Breast epithelium (tissue), 4 donors: ENCODE results near the gene CD44. TPM values are rescaled to one million over a fixed set of nuclear protein-coding genes. Genes with fewer than 3 reads are reported as not detected.
"Not testable (repeated sequence)": the region's sequence is repeated elsewhere in the genome, so short reads cannot be mapped to it uniquely, and the experiment has no call there.

Source experiments
- DNase-seq, 2 donors: peaks; one replicate each; pipeline ENCODE4 v3.0.0-alpha.2; 2019; ENCODE audit warnings: low spot score in 2 of 2
- H3K27ac ChIP-seq, 2 donors: fragments of 200-600 bp; sonication (generic) in 1 of 2; one replicate each; pipeline ENCODE4 v1.5.1; 2016 to 2019; ENCODE audit warnings: mild to moderate bottlenecking in 1 of 2
- H3K27me3 ChIP-seq, 2 donors: fragments of 200-600 bp; sonication (generic) in 1 of 2; one replicate each; pipeline versions ENCODE4 v1.5.1 to v1.6.0; 2017 to 2019; ENCODE audit warnings: control low read depth in 1 of 2, mild to moderate bottlenecking in 1 of 2
- H3K36me3 ChIP-seq: fragments of 200-600 bp; one replicate; pipeline ENCODE4 v1.5.1; 2019
- H3K4me1 ChIP-seq, 2 donors: fragments of 200-600 bp; sonication (generic); one replicate each; pipeline ENCODE4 v1.5.1; 2016 to 2019; ENCODE audit warnings: control low read depth in 1 of 2
- H3K4me3 ChIP-seq, 3 donors: fragments of 200-600 bp; sonication (generic); 1 replicate in 2 of 3; 2 replicates in 1 of 3; pipeline ENCODE4 v1.5.1; 2016 to 2019; ENCODE audit warnings: mild to moderate bottlenecking in 3 of 3, moderate library complexity in 2 of 3
- H3K9me3 ChIP-seq, 2 donors: fragments of 200-600 bp; sonication (generic) in 1 of 2; one replicate each; pipeline ENCODE4 v1.5.1; 2016 to 2019; ENCODE audit warnings: control low read depth in 1 of 2
- POLR2A ChIP-seq: fragments of 450-650 bp; IDR thresholded peaks from one replicate; pipeline ENCODE4 v1.6.1; 2016; ENCODE audit warnings: antibody characterized with exemption, mild to moderate bottlenecking, moderate library complexity
- POLR2AphosphoS5 ChIP-seq, 3 donors: sonication (generic); formaldehyde crosslinking; IDR thresholded peaks; one replicate each; pipeline ENCODE4 v1.6.1; 2017; ENCODE audit warnings: antibody characterized with exemption in 3 of 3
- intact Hi-C: fragments of 100-400 bp; cut with DNase I; formaldehyde crosslinking; loops from one replicate; pipeline ENCODE4 v1.15.1; 2023; ENCODE audit warnings: low total_unique reads
- total RNA-seq, 3 donors: library from RNA; depleted of rRNA; stranded (reverse); fragments of >200 nt; gene quantifications; one replicate each; pipeline ENCODE4 v1.1.0, GENCODE V29; 2016
- TF ChIP-seq, protein P1 (sequence below), 3 donors: fragments of 450-650 bp; IDR thresholded peaks; one replicate each; pipeline ENCODE4 v1.5.1; 2016 to 2017; ENCODE audit warnings: antibody characterized with exemption in 3 of 3, mild to moderate bottlenecking in 3 of 3, moderate library complexity in 3 of 3

CD44 gene
- 100 to 1,000 TPM; 255 to 348 (median 269) TPM for total RNA-seq

- Histone ChIP-seq H3K27me3 (no peaks in the 10 kb centered on the region), H3K27ac (peak within 1 kb of the TSS; percentile 92 to 96), H3K9me3 (no peaks in the 10 kb centered on the region), H3K36me3 (no peaks in the 10 kb centered on the region), H3K4me3 (peak within 1 kb of the TSS; percentile 67 to 92 (median 72)), H3K4me1 (peaks cover 0 to 20% of the 10 kb centered on the region in 2 donors)
- intact Hi-C loops = no loop called here
- TF ChIP-seq, protein P1, sequence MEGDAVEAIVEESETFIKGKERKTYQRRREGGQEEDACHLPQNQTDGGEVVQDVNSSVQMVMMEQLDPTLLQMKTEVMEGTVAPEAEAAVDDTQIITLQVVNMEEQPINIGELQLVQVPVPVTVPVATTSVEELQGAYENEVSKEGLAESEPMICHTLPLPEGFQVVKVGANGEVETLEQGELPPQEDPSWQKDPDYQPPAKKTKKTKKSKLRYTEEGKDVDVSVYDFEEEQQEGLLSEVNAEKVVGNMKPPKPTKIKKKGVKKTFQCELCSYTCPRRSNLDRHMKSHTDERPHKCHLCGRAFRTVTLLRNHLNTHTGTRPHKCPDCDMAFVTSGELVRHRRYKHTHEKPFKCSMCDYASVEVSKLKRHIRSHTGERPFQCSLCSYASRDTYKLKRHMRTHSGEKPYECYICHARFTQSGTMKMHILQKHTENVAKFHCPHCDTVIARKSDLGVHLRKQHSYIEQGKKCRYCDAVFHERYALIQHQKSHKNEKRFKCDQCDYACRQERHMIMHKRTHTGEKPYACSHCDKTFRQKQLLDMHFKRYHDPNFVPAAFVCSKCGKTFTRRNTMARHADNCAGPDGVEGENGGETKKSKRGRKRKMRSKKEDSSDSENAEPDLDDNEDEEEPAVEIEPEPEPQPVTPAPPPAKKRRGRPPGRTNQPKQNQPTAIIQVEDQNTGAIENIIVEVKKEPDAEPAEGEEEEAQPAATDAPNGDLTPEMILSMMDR (IDR thresholded peaks at IDR 0.05) = no peak
- TF ChIP-seq POLR2A (peak; percentile 52), POLR2AphosphoS5 (IDR thresholded peaks at IDR 0.05) (peak; percentile 41 to 84 (median 83))
- peak; percentile 73 to 79 for DNase-seq
Observed at GRCh38 chr11:35138943-35139721, at the start of gene CD44. Gene CD44 (plus strand): TSS chr11:35139171. CDS start chr11:35139304, 133 bp downstream.

DNA sequence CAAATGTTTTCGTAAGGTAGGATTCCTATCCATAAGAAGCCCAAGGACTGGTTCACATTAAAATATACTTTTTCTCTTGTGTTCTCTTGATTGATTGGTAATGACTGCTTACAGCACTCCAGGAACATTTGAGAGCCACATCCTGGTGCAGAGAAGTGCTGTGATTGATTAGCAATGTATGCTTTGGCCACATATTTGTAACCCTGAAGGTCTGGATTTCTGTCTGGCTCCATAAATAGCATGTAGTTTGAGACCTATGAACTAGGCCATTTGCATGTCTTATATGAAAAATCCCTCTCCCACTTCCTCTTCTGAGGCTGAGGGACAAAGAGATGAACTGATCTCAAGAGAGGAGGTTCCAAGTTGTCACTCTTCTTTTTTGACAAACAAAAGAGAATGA, 49.3 kb upstream of the CD44 start:
- no peaks in the 10 kb centered on the region for H3K9me3 ChIP-seq
- no peak overlapping the region for H3K27ac ChIP-seq
- H3K4me1 ChIP-seq = peaks cover 0 to 5% of the 10 kb centered on the region in 2 donors
- intact Hi-C loops = no loop called here
- H3K4me3 ChIP-seq = no peak overlapping the region
- no peaks in the 10 kb centered on the region for H3K27me3 ChIP-seq
- H3K36me3 ChIP-seq = no peaks in the 10 kb centered on the region
- no peak for DNase-seq
- TF ChIP-seq, protein P1 (IDR thresholded peaks at IDR 0.05) = no peak
- TF ChIP-seq POLR2A (no peak), POLR2AphosphoS5 (IDR thresholded peaks at IDR 0.05) (no peak)

GRCh38 chr11:35090125-35090524, 48.8 kb upstream of the CD44 start:
- Histone ChIP-seq H3K4me3 (no peak overlapping the region), H3K36me3 (no peaks in the 10 kb centered on the region), H3K4me1 (peaks cover 0 to 5% of the 10 kb centered on the region in 2 donors), H3K27ac (no peak overlapping the region), H3K9me3 (no peaks in the 10 kb centered on the region), H3K27me3 (no peaks in the 10 kb centered on the region)
- intact Hi-C loops = no loop called here
- TF ChIP-seq, protein P1 (IDR thresholded peaks at IDR 0.05) = no peak
- TF ChIP-seq POLR2AphosphoS5 (IDR thresholded peaks at IDR 0.05) = no peak
- no peak for TF ChIP-seq POLR2A
- no peak for DNase-seq

DNA sequence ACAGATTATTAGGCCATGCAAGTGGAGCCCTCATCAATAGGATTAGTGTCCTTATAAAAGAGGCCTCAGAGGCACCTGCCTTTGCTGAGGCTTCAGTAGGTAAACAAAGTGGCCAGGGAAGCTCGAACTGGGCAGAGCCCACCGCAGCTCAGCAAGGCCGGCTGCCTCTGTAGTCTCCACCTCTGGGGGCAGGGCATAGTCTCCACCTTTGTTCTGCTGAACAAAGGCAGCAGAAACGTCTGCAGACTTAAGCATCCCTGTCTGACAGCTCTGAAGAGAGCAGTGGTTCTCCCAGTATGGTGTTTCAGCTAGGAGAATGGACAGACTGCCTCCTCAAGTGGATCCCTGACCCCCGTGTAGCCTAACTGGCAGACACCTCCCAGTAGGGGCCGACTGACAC, 48.0 kb upstream of the CD44 start:
- H3K4me3 ChIP-seq, H3K27me3 ChIP-seq, H3K9me3 ChIP-seq, DNase-seq, H3K36me3 ChIP-seq, intact Hi-C loops, H3K27ac ChIP-seq, H3K4me1 ChIP-seq: not testable (repeated sequence)

- no peak overlapping the region for H3K27ac ChIP-seq
- TF ChIP-seq POLR2A (no peak), POLR2AphosphoS5 (IDR thresholded peaks at IDR 0.05) (no peak)
- TF ChIP-seq, protein P1 (IDR thresholded peaks at IDR 0.05) = no peak
- no peaks in the 10 kb centered on the region for H3K9me3 ChIP-seq
- no peak overlapping the region for H3K4me3 ChIP-seq
- intact Hi-C loops = loop anchor here (2.0 kb wide), 1 partner anchor 36 kb away; no protein-coding TSS in a partner anchor
- no peaks in the 10 kb centered on the region for H3K4me1 ChIP-seq
- no peak for DNase-seq
- H3K36me3 ChIP-seq = no peaks in the 10 kb centered on the region
- no peaks in the 10 kb centered on the region for H3K27me3 ChIP-seq
Observed at GRCh38 chr11:35096723-35097122, 42.2 kb upstream of the CD44 start.
